GM19452 (cell line): ENCODE results near the gene CAMK4.
"Not testable (repeated sequence)": the region's sequence is repeated elsewhere in the genome, so short reads cannot be mapped to it uniquely, and the experiment has no call there.

Experiments
- ATAC-seq: cut with Tn5 transposase; IDR thresholded peaks from one replicate; pipeline ENCODE4 v1.9.1; 2021; ENCODE audit not compliant: unreplicated experiment

The CAMK4 gene

GRCh38 chr5:111254613-111255012 is 30.4 kb downstream of the CAMK4 start:
- ATAC-seq: peak; percentile 84

- ATAC-seq: peak; percentile 8
Measured at GRCh38 chr5:111255169-111255568, 31.0 kb downstream of the CAMK4 start.

- no peak for ATAC-seq
Measured at GRCh38 chr5:111256128-111256527, 31.9 kb downstream of the CAMK4 start.

GRCh38 chr5:111257610-111258009 is 33.4 kb downstream of the CAMK4 start:
- not testable (repeated sequence) for ATAC-seq

GRCh38 chr5:111259636-111260035 is 35.5 kb downstream of the CAMK4 start:
- ATAC-seq: no peak

GRCh38 chr5:111261610-111262009 is 37.4 kb downstream of the CAMK4 start:
- no peak for ATAC-seq

- no peak for ATAC-seq
Measured at GRCh38 chr5:111262153-111262552, 38.0 kb downstream of the CAMK4 start.

GRCh38 chr5:111262815-111263214 is 38.6 kb downstream of the CAMK4 start:
- ATAC-seq: no peak

GRCh38 chr5:111266491-111266890 is 42.3 kb downstream of the CAMK4 start:
- no peak for ATAC-seq

GRCh38 chr5:111268300-111268699 is 44.1 kb downstream of the CAMK4 start:
- no peak for ATAC-seq

GRCh38 chr5:111271885-111272284 is 47.7 kb downstream of the CAMK4 start:
- no peak for ATAC-seq

- no peak for ATAC-seq
Measured at GRCh38 chr5:111277061-111277460, 52.9 kb downstream of the CAMK4 start.

- peak; percentile 92 for ATAC-seq
Measured at GRCh38 chr5:111278858-111279504, 54.8 kb downstream of the CAMK4 start.

GRCh38 chr5:111280282-111280951 is 56.2 kb downstream of the CAMK4 start:
- no peak for ATAC-seq

- no peak for ATAC-seq
Measured at GRCh38 chr5:111282798-111283197, 58.6 kb downstream of the CAMK4 start.

GRCh38 chr5:111284825-111285224 is 60.6 kb downstream of the CAMK4 start:
- no peak for ATAC-seq

- ATAC-seq: no peak
Measured at GRCh38 chr5:111294551-111294950, 70.4 kb downstream of the CAMK4 start.

GRCh38 chr5:111295649-111296048 is 71.5 kb downstream of the CAMK4 start:
- no peak for ATAC-seq

GRCh38 chr5:111296570-111296969 is 72.4 kb downstream of the CAMK4 start:
- ATAC-seq: no peak

GRCh38 chr5:111299067-111299481 is 74.9 kb downstream of the CAMK4 start:
- no peak for ATAC-seq

- ATAC-seq: no peak
Measured at GRCh38 chr5:111299831-111300432, 75.7 kb downstream of the CAMK4 start.

- ATAC-seq: no peak
Measured at GRCh38 chr5:111301264-111301663, 77.1 kb downstream of the CAMK4 start.
